Body of pancreas (tissue), 4 donors: ENCODE measurements around the gene TANC1.

ENCODE experiments used
- CTCF ChIP-seq, 7 experiments: fragments of 450-650 bp in 4 of 7; fragments of 200-600 bp in 3 of 7; sonication (generic) in 3 of 7; IDR thresholded peaks; one replicate each; pipeline ENCODE4 v1.5.1; 2016 to 2019; ENCODE audit warnings: antibody characterized with exemption in 7 of 7
- POLR2A ChIP-seq, 3 donors: fragments of 450-650 bp; IDR thresholded peaks; one replicate each; pipeline ENCODE4 v1.6.1; 2016; ENCODE audit warnings: antibody characterized with exemption in 3 of 3, mild to moderate bottlenecking in 2 of 3

- TF ChIP-seq CTCF (IDR thresholded peaks at IDR 0.05) (no peak), POLR2A (IDR thresholded peaks at IDR 0.05) (no peak)
Observed at GRCh38 chr2:158923180-158923594, 45.3 kb upstream of the TANC1 start.
